Measurements from ENCODE around the gene ZNF337. TPM values are rescaled to one million over a fixed set of nuclear protein-coding genes. Genes with fewer than 3 reads are reported as not detected.
"Not testable (repeated sequence)": the region's sequence is repeated elsewhere in the genome, so short reads cannot be mapped to it uniquely, and the experiment has no call there.

Gene ZNF337
- total RNA-seq, 6 experiments from 2014 or later: 2.9 to 4.8 (median 4.3) TPM

DNA sequence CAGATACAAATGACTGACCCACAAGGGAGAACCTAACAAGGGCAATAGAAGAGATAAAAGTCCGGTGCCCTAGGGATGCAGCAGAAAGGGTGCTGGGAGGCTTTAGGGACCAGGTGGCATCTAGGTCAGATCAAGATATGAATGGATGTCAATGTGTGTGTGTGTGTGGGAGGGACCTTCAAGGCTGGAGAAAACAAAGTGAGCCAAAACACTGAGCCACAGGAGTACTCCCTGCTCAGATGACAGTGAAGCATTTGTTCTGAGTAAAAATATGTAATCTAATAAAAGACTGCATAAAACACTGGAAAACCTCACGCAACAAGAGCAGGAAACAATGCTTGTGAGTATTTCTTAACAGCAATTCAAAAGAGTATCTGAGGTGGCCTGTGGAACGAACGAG, 28.2 kb downstream of the ZNF337 start:
- no peaks in the 10 kb centered on the region for H3K9me3 ChIP-seq
- H3K4me3 ChIP-seq: no peak overlapping the region
- WGBS (ENCODE audit: insufficient coverage, low coverage, low lambda C conversion rate, missing lambda C conversion rate): 89% methylated on average over 4 of the region's 4 CpGs
- H3K4me1 ChIP-seq: no peaks in the 10 kb centered on the region
- intact Hi-C loops (cut with DNase I): no loop called here
- no peak overlapping the region for H3K27ac ChIP-seq
- H3K27me3 ChIP-seq: no peaks in the 10 kb centered on the region
- no peaks in the 10 kb centered on the region for H3K36me3 ChIP-seq
- TF ChIP-seq, protein P1, sequence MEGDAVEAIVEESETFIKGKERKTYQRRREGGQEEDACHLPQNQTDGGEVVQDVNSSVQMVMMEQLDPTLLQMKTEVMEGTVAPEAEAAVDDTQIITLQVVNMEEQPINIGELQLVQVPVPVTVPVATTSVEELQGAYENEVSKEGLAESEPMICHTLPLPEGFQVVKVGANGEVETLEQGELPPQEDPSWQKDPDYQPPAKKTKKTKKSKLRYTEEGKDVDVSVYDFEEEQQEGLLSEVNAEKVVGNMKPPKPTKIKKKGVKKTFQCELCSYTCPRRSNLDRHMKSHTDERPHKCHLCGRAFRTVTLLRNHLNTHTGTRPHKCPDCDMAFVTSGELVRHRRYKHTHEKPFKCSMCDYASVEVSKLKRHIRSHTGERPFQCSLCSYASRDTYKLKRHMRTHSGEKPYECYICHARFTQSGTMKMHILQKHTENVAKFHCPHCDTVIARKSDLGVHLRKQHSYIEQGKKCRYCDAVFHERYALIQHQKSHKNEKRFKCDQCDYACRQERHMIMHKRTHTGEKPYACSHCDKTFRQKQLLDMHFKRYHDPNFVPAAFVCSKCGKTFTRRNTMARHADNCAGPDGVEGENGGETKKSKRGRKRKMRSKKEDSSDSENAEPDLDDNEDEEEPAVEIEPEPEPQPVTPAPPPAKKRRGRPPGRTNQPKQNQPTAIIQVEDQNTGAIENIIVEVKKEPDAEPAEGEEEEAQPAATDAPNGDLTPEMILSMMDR (IDR thresholded peaks at IDR 0.05): no peak
- TF ChIP-seq POLR2A (IDR thresholded peaks at IDR 0.05): no peak
- DNase-seq: no peak
- no peak for ATAC-seq

DNA sequence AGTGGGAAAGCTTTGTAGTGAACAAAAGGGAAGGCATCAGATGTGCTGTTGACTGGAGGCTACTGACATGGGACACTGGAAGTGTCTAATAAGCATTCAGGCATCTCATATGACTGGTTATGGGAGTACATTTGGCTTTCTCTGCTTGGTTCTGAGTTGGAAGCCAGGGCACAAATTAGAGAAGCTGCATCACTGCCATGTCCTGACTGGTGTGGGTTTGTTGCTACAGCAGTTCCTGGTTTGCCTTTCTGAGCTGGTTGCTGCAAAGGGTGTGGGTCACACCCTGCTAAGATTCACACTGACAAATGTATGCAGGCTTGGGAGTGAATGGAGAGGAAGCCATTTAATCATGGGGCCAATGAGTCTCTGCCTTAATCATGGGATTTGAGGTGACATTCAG, 36.7 kb downstream of the ZNF337 start:
- ATAC-seq: no peak
- H3K4me3 ChIP-seq: no peak overlapping the region
- no peaks in the 10 kb centered on the region for H3K4me1 ChIP-seq
- no peak overlapping the region for H3K27ac ChIP-seq
- H3K9me3 ChIP-seq: no peaks in the 10 kb centered on the region
- intact Hi-C loops (cut with DNase I): no loop called here
- H3K36me3 ChIP-seq: no peaks in the 10 kb centered on the region
- H3K27me3 ChIP-seq: no peaks in the 10 kb centered on the region
- TF ChIP-seq, protein P1 (IDR thresholded peaks at IDR 0.05): no peak
- TF ChIP-seq POLR2A (IDR thresholded peaks at IDR 0.05): no peak
- no peak for DNase-seq

DNA sequence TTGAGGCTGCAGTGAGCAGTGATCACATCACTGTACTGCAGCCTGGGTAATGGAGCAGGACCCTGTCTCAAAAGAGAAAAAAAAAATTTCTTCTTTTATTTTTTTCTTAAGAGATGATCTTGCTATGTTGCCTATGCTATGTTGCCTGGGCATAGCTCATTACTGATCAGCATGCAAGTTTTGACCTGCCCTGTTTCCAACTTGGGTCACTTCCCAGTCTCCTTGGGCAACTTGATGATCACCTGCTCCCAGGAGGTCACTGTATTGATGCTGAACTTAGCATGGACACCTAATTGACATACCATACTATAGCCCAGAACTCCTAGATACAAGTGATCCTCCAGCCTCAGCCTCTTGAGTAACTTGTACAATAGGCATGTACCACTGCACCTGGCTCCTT, 42.2 kb downstream of the ZNF337 start:
- H3K27ac ChIP-seq: no peak overlapping the region
- no peak overlapping the region for H3K4me3 ChIP-seq
- TF ChIP-seq, protein P1 (IDR thresholded peaks at IDR 0.05): no peak
- no peak for TF ChIP-seq POLR2A (IDR thresholded peaks at IDR 0.05)
- DNase-seq (no peak), ATAC-seq (peak; percentile 40 to 85 (median 56))
- no peaks in the 10 kb centered on the region for H3K27me3 ChIP-seq
- no peaks in the 10 kb centered on the region for H3K4me1 ChIP-seq
- intact Hi-C loops (cut with DNase I): no loop called here
- H3K36me3 ChIP-seq: no peaks in the 10 kb centered on the region
- H3K9me3 ChIP-seq: no peaks in the 10 kb centered on the region

DNA sequence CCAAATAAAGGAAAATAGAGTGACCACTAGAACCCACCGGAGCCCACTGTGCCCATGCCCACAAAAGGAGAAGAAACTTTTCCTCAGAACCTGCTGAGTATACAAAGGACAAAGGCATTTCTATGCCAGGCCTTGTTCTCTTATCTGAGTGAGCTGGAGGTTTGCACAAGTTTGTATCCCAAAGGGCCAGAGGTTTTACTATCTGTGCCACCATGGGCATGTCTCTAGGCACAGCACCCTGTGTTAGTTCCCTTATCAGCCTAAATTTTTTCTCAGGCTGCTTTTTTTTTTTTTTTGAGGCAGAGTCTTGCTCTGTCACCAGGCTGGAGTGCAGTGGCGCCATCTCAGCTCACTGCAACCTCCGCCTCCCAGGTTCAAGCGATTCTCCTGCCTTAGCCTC, 43.8 kb downstream of the ZNF337 start:
- H3K36me3 ChIP-seq; H3K9me3 ChIP-seq; H3K27me3 ChIP-seq; H3K4me1 ChIP-seq; ATAC-seq; H3K27ac ChIP-seq; DNase-seq; H3K4me3 ChIP-seq; intact Hi-C loops (cut with DNase I): not testable (repeated sequence)
- WGBS (ENCODE audit: insufficient coverage, low coverage, low lambda C conversion rate, missing lambda C conversion rate): 95% methylated on average over 4 of the region's 4 CpGs

DNA sequence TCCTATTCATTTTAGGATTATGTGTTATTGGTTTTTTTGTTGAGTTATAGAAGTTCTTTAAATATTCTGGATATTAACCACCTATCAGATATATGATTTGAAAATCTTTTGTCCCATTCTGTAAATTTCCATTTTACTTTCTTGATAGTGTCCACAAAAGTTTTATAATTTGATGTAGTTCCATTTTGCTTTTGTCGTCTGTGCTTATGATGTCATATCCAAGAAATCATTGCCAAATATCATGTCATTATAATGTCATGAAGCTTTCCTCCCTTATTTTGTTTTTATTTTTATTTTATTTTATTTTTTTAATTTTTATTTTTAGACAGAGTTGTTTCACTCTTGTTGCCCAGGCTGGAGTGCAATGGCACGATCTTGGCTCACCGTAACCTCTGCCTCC, 51.8 kb downstream of the ZNF337 start:
- peaks cover 0 to 3% (median 0%) of the 10 kb centered on the region in 4 donors for H3K36me3 ChIP-seq
- TF ChIP-seq POLR2A (IDR thresholded peaks at IDR 0.05): no peak
- TF ChIP-seq, protein P1 (IDR thresholded peaks at IDR 0.05): no peak
- DNase-seq: no peak
- no peak overlapping the region for H3K4me3 ChIP-seq
- no peaks in the 10 kb centered on the region for H3K9me3 ChIP-seq
- no peaks in the 10 kb centered on the region for H3K4me1 ChIP-seq
- H3K27ac ChIP-seq: no peak overlapping the region
- 92% methylated on average over 3 of the region's 3 CpGs for WGBS (ENCODE audit: insufficient coverage, low coverage, low lambda C conversion rate, missing lambda C conversion rate)
- H3K27me3 ChIP-seq: no peaks in the 10 kb centered on the region
- intact Hi-C loops (cut with DNase I): no loop called here
- no peak for ATAC-seq

Data from right lobe of liver (tissue), 6 donors.